Type B pancreatic cell (in vitro differentiated cells): ENCODE results near the gene OR1N1. TPM values are rescaled to one million over a fixed set of nuclear protein-coding genes. Genes with fewer than 3 reads are reported as not detected.

ENCODE experiments used
- DNase-seq: peaks from one replicate; pipeline ENCODE4 v3.0.0; 2021; ENCODE audit warnings: mixed read lengths; ENCODE audit not compliant: unreplicated experiment; ENCODE audit errors: extremely low spot score
- H3K27ac Mint-ChIP-seq: 2 replicates; pipeline ENCODE4 v1.8.0; 2021; ENCODE audit warnings: mild to moderate bottlenecking, mixed read lengths
- H3K27me3 Mint-ChIP-seq: 2 replicates; pipeline ENCODE4 v1.8.0; 2021; ENCODE audit warnings: mixed read lengths
- H3K36me3 Mint-ChIP-seq: 2 replicates; pipeline ENCODE4 v1.8.0; 2021; ENCODE audit warnings: mixed read lengths
- H3K4me1 Mint-ChIP-seq: one replicate; pipeline ENCODE4 v1.8.0; 2021; ENCODE audit warnings: mixed read lengths; ENCODE audit not compliant: unreplicated experiment
- H3K4me3 Mint-ChIP-seq: 2 replicates; pipeline ENCODE4 v1.8.0; 2021; ENCODE audit warnings: mild to moderate bottlenecking, mixed read lengths
- H3K9me3 Mint-ChIP-seq: 2 replicates; pipeline ENCODE4 v1.8.0; 2021; ENCODE audit warnings: mixed read lengths
- total RNA-seq: library from RNA; stranded (reverse); gene quantifications from 2 replicates; pipeline ENCODE4 v1.2.1, GENCODE V29; 2021; ENCODE audit warnings: low replicate concordance
- TF ChIP-seq, protein P1 (sequence below): fragments of 200-600 bp; sonication (generic); conservative IDR thresholded peaks from 2 replicates; pipeline ENCODE4 v1.5.0; 2021; ENCODE audit warnings: antibody characterized with exemption, mild to moderate bottlenecking

Gene OR1N1
- total RNA-seq, 1 donor from 2014 or later: not detected

DNA sequence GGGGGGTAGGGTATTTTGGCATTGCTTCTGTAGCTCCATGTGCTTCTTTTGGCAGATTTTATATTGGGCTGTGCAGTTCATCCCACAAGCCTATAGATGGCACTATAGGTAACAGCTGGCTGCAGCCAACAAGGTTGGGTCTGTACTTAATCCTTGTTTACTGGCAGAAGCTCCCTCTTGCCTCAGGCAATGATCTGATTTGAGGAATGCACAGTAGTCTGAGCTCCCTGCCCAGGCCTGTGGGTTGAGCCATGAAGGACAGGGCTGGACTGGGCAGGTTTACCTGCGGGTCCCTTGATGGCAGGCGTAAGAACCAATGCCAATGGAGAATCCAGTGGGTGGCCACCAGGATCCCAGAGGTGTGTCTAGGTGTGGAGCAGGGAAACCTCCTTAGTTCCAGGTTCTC, 28.2 kb downstream of the OR1N1 start:
- no peak overlapping the region for H3K4me3 Mint-ChIP-seq
- no peaks in the 10 kb centered on the region for H3K36me3 Mint-ChIP-seq
- TF ChIP-seq, protein P1, sequence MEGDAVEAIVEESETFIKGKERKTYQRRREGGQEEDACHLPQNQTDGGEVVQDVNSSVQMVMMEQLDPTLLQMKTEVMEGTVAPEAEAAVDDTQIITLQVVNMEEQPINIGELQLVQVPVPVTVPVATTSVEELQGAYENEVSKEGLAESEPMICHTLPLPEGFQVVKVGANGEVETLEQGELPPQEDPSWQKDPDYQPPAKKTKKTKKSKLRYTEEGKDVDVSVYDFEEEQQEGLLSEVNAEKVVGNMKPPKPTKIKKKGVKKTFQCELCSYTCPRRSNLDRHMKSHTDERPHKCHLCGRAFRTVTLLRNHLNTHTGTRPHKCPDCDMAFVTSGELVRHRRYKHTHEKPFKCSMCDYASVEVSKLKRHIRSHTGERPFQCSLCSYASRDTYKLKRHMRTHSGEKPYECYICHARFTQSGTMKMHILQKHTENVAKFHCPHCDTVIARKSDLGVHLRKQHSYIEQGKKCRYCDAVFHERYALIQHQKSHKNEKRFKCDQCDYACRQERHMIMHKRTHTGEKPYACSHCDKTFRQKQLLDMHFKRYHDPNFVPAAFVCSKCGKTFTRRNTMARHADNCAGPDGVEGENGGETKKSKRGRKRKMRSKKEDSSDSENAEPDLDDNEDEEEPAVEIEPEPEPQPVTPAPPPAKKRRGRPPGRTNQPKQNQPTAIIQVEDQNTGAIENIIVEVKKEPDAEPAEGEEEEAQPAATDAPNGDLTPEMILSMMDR: peak; percentile 78
- peaks cover 3% of the 10 kb centered on the region for H3K27me3 Mint-ChIP-seq
- no peak for DNase-seq
- no peaks in the 10 kb centered on the region for H3K4me1 Mint-ChIP-seq
- no peak overlapping the region for H3K27ac Mint-ChIP-seq
- H3K9me3 Mint-ChIP-seq: peaks cover 6% of the 10 kb centered on the region

DNA sequence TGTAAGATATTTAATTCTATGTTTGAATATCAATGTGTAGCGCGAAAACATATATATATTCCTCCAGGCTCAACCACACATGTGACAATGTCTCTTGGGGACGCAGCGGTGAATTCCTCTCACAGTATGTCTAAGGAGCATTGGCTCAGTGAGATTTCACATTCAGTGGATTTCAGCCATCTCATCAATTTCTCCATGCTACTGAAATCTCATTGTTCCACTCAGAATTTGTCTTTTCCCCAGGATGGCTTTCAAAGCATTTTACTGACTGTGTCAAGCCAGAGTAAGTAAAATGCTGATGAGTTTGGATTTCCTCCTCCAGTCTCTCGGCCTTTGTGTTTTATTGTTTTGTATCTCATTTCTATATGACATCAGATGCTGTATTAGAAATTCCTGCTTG, 48.0 kb downstream of the OR1N1 start:
- H3K27me3 Mint-ChIP-seq: peaks cover 32% of the 10 kb centered on the region
- no peaks in the 10 kb centered on the region for H3K9me3 Mint-ChIP-seq
- no peaks in the 10 kb centered on the region for H3K36me3 Mint-ChIP-seq
- no peak for DNase-seq
- H3K27ac Mint-ChIP-seq: no peak overlapping the region
- H3K4me1 Mint-ChIP-seq: no peaks in the 10 kb centered on the region
- TF ChIP-seq, protein P1: no peak
- no peak overlapping the region for H3K4me3 Mint-ChIP-seq

DNA sequence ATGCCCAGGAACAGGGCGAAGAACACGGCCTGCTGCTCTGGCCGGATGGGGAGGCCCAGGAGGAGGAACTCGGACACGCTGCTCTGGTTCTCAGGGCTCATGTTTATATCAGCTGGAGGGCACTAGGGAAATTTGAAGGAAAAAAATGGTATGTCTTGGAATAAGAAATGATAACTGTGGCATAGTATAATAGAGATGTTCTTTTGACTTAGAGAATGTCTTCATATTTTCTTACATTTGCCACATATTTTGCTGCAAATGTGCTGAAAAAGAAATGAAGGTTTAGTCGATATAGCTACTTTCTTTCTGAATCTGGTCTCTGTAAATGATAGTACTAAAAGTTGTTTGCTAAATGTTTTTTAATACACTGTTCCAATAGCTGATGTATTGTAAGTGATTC, 49.3 kb downstream of the OR1N1 start, which contains the start of gene OR1J1:
Gene OR1J1 (minus strand): TSS at position 101 of the 400 bp plus-strand sequence. CDS start 0 bp downstream, at position 101.
- no peaks in the 10 kb centered on the region for H3K9me3 Mint-ChIP-seq
- no peaks in the 10 kb centered on the region for H3K4me1 Mint-ChIP-seq
- H3K27ac Mint-ChIP-seq: no peak within 1 kb of the TSS
- no peaks in the 10 kb centered on the region for H3K36me3 Mint-ChIP-seq
- no peak within 1 kb of the TSS for H3K4me3 Mint-ChIP-seq
- DNase-seq: no peak
- TF ChIP-seq, protein P1: no peak
- H3K27me3 Mint-ChIP-seq: peaks cover 34% of the 10 kb centered on the region

DNA sequence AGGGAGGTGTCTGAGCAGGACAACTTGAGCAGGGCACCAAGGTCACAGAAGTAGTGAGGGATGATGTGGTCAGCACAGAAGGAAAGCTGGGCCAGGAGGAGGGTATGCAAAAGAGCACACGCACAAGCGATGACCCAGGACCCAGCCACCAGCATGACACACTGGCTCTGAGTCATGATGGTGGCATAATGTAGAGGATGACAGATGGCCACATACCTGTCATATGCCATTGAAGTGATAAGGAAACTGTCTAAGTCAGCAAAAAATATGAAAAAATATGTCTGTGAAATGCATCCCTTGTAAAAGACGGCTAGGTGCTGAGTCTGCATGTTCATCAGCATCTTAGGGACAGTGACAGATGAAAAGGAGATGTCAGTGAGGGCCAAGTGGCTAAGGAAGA, 49.7 kb downstream of the OR1N1 start:
- Mint-ChIP-seq H3K27ac (no peak overlapping the region), H3K27me3 (peaks cover 36% of the 10 kb centered on the region), H3K4me3 (no peak overlapping the region), H3K4me1 (no peaks in the 10 kb centered on the region), H3K9me3 (no peaks in the 10 kb centered on the region), H3K36me3 (no peaks in the 10 kb centered on the region)
- TF ChIP-seq, protein P1: no peak
- DNase-seq: no peak

Other genes with a start within 250 kb of the OR1N1 start
- 1.1 and 1.7 TPM in 2 replicates for gene PTGS1, start 156.3 kb downstream of the OR1N1 start, total RNA-seq
- not detected in 2 replicates for gene OR1J1, start 49.4 kb downstream of the OR1N1 start, total RNA-seq
- gene OR1J2, start 16.5 kb downstream of the OR1N1 start, total RNA-seq: not detected in 2 replicates
- not detected in 2 replicates for gene OR1J4, start 8.2 kb downstream of the OR1N1 start, total RNA-seq
- gene OR1N2, start 25.8 kb upstream of the OR1N1 start, total RNA-seq: not detected in 2 replicates
- gene OR1L8, start 56.1 kb upstream of the OR1N1 start, total RNA-seq: not detected in 2 replicates
- not detected in 2 replicates for gene OR1Q1, start 87.4 kb upstream of the OR1N1 start, total RNA-seq
- not detected in 2 replicates for gene OR1B1, start 130.3 kb upstream of the OR1N1 start, total RNA-seq
- not detected in 2 replicates for gene OR1L1, start 134.4 kb upstream of the OR1N1 start, total RNA-seq
- not detected in 2 replicates for gene OR1L3, start 147.8 kb upstream of the OR1N1 start, total RNA-seq
- not detected in 2 replicates for gene OR1L4, start 196.7 kb upstream of the OR1N1 start, total RNA-seq
- gene OR1L6, start 215.0 kb upstream of the OR1N1 start, total RNA-seq: not detected in 2 replicates